ENCODE results near the gene FER.
"Not testable (repeated sequence)": the region's sequence is repeated elsewhere in the genome, so short reads cannot be mapped to it uniquely, and the experiment has no call there.

The FER gene

DNA sequence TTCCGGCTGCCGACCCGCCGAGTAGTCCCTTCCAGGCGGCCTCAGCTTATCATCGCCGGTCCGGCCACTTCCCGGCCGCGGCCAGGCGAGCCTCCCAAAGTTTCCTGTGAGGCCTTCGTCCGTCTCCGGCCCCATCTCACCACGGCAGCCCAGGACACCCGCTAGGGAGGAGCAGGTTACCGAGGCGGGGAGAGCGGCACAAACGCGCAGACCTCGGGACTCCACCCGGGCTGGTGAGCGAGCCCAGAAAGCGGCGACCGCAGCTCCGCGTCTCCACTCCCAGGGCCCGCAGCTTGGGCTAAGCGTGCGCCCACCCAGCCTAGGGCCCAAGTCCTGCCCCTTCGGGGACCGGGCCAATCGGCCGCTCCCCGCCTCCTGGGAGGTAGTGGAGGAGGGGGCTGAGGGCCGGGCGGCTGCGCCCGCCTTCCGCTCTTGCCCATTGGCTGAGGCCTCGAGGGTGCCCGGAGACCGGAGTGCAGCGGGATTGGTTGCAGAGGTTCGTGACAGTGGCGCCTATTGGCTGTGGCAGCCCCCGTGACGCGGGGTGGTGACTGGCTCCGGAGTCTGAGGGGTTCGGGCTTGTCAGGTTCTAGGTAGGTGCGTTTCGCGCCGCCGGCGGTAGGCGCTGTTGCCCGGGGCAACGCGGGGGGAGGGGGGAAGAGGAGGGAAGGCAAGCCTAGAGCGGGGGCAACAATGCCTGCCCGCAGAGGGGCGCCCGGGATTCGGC is 867 bp downstream of the FER start:
- DNase-seq = peak; percentile 99

DNA sequence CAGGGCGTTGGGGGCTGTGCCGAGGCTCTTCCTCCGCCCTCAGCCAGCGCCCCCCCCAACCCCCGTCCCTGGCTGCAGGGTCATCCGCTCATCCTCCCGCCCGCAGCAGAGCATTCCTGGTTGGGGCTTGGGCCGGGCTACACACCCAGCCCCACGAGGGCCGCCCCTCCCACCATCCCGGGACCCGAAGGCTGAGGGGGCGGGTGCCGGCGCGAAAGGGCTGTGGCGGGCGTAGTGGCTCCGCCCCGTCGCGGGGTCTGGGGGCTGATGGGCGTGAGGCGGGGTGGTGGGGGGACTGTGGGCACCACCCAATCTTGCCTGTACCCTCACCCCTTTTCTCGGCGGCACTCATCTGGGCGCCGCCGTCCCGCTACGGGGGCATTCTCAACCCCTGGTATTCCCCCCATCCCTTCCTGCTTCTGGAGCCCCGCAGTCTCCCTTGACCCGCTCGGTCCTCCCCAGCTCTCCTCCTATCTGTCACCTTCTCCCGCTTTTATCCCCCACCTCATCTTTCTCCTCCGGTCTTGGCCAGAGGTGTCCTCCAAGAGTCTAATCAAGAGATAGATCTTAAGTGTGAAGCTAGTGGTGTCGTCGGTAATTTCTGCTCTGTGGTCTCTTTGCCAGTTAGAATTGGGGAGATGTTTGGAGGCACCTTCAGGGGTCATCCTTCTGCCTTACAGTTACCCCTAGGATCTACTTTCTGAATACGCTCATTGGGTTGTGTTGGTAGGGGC is 1.6 kb downstream of the FER start:
- DNase-seq = peak; percentile 72

DNA sequence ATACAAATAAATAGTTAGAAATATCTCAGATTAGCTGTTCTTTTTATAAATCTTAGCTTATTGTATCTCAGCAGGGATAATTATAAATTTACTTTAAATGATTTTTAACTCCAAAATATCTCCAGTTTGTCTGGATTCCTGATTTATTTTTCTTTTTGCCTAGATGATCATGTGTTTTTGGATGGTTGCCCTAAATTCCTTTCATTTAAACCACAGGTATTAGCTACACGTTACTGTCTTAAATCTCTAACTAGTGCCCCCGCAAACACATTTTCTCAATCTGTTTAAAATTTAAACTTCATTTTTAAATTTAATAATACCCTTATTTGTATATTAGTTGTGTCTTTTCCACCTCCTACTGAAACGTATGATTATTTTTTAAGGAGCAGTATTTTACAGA is 5.6 kb downstream of the FER start:
- no peak for DNase-seq

DNA sequence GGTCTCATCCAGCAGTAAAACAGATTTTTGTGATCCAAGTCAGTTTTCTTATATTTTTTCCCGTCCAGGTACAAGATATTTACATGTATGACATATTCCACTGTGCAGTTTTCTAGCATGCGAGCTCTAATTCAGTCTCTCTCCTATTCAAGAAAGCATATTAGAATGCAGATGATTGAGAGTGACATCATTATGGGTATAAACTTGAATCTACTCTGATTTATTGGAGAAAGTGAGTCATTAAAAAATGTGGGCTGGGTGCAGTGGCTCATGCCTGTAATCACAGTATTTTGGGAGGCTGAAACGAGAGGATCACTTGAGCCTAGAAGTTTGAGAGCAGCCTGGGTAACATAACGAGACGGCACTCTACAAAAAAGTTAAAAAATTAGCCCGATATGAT is 6.2 kb downstream of the FER start:
- no peak for DNase-seq

DNA sequence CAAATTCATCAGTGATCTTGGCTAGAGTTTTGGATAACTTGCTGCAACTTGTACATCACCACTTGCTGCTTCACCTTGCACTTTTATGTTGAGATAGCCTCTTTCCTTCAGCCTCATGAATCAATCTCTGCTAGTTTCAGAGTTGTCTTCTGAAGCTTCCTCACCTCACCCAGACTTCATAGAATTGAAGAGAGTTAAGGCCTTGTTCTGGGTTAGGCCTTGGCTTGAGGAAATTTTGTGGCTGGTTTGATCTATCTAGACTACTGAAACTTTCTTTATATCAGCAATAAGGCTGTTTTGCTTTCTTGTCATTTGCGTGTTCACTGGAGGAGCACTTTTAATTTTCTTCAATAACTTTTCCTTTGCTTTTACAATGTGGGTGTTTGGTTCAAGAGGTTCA is 12.8 kb downstream of the FER start:
- no peak for DNase-seq

DNA sequence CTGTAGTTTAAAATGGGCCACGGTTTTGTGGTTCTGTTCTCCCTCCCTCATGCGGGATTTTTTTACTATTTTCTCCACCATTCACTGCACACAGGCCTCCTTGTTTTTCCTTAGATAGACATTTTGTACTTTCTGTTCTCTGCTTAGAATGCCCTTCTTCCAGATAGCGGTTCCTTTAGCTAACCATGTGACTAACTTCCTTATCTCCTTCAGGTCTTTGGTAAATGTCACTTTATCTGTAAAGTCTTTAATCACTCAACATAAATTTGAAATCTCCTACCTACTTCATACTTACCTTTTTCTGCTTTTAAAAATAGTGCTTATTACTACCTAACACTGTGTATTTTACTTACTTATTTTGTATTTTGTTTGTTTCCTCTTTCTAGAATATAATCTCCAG is 15.0 kb downstream of the FER start:
- no peak for DNase-seq

DNA sequence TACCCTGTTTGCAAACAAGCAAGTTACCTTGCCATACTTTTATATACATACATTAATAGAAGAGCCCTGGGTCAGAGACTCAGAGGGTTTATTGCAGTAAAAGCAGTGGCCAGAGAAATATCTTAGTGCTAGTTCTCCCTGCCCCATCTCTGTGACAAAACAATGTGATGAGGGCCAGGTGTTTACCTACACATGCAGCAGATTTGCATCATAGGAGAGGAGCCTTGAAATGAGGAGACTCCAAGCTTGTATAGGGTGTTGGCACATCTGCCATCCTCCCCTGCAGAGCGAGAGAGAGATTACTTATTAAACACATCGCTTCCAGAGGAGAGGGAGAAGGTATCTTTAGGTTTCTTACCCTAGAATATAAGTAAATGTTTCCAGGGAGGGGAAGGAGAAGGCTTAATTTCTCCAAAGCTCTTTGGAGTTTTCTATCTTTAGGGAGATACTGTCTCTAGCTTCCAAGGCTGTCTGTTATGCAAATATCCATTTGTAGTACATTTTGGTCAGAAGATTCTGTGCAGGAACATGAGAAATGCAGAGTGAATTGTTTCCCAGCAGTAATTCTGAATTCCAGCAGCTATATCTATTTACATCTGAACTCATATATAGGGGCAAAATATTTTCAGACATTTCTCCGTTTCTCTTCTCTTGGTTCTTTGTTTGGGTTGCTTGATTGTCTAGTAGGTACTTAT is 15.7 kb downstream of the FER start:
- DNase-seq = peak; percentile 44

DNA sequence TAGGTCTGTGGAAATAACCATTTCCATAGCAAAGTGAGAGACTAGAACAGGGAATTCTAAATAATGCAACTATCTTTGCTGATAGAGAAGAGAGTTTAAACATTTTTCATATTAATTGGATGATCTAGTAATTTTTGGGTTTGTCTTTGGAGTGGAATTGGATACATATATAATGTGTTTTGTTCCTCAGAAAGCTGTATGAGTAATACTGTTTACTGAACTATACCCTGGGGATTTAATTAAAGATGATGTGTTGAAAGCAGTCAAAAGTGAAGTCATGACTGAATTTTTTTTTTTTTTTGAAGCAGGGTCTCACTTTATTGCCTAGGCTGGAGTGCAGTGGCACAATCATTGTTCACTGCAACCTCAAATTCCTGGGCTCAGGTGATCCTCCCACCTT is 17.9 kb downstream of the FER start:
- DNase-seq = peak; percentile 59

DNA sequence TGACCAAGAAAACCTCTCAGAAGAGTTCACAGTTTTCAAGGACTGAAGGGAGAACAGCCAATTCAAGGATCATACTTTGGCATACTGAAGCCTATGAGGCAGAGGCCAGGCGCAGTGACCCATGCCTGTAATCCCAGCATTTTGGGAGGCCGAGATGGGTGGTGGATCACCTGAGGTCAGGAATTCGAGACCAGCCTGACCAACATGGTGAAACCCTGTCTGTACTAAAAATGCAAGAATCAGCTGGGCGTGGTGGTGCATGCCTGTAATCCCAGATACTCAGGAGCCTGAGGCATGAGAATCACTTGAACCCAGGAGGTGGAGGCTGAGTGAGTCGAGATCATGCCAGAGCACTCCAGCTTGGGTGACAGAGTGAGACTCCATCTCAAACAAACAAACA is 19.2 kb downstream of the FER start:
- not testable (repeated sequence) for DNase-seq

DNA sequence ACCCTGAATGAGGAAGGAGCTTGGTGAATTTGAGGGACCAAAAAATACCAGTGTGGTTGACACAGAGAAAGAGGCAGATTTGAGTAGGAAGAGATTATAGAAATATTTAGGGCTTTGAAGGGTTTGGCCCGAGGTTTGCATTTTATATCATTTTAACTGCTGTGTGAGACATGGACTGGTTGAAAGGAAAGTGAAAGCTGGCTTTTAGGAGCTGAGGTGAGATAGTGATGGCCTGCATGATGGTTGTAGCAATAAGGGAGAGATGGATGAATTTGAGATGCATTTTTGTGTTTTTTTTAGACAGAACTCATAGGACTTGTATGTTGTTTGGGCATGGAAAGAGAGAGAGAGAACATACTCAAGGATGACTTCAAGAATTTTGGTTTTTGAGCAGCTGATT is 21.7 kb downstream of the FER start:
- DNase-seq = no peak

DNA sequence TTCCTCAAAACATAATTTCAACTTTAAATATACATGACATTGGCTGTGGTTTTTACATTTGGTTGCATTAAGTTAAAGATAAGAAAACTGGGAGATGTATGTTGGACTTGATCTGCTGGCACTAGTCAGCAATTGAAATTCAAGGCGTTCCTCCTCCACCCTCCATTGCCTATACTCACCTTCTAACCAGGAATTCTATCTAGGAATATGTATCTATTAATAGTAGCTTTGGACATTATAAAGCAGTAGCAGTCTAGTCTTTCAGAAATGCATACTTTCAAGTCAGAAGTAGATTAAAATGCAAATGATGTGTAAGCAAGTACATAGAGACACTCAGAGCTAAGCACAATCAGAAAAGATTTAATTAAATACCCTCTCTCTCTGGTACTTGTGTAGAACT is 24.9 kb downstream of the FER start:
- DNase-seq = no peak

DNA sequence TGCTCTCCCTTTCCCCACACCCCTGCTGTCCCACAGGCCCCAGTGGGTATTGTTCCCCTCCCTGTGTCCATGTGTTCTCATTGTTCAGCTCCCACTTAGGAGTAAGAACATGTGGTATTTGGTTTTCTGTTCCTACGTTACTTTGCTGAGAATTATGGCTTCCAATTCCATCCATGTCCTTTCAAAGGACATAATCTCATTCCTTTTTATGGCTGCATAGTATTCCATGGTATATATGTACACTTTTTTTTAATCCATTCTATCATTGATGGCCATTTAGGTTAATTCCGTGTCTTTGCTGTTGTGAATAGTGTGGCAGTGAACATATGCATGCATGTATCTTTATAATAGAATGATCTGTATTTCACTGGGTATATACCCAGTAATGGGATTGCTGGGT is 25.6 kb downstream of the FER start:
- DNase-seq = no peak

DNA sequence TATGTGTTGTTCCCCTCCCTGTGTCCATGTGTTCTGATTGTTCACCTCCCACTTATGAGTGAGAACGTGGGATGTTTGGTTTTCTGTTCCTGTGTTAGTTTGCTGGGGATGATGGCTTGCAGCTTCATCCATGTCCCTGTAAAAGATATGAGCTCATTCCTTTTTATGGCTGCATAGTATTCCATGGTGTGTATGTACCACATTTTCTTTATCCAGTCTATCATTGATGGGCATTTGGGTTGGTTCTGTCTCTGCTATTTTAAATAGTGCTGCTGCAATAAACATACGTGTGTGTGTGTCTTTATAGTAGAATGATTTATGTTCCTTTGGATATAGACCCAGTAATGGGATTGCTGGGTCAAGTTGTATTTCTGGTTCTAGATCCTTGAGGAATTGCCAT is 26.4 kb downstream of the FER start:
- DNase-seq = not testable (repeated sequence)

DNA sequence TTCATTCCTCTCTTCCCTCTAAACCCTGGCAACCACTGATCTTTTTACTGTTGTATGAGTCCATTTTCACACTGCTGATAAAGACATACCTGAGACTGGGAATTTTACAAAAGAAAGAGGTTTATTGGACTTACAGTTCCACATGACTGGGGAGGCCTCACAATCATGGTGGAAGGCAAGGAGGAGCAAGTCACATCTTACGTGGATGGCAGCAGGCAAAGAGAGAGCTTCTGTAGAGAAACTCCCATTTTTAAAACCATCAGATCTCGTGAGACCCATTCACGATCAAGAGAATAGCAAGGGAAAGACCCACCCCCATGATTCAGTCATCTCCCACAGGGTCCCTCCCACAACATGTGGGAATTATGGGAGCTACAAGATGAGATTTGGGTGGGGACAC is 29.9 kb downstream of the FER start:
- DNase-seq = not testable (repeated sequence)

DNA sequence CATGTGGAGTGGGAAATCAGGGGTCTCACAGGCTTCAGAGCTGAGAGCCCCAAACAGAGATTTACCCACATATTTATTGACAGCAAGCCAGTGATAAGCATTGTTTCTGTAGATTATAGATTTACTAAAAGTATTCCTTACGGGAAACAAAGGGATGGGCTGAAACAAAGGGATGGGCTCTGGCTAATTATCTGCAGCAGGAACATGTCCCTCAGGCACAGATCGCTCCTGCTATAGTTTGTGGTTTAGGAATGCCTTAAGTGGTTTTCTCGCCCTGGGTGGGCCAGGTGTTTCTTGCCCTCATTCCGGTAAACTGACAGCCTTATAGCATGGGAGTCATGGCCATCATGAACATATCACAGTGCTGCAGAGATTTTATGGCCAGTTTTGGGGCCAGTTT is 36.9 kb downstream of the FER start:
- not testable (repeated sequence) for DNase-seq

DNA sequence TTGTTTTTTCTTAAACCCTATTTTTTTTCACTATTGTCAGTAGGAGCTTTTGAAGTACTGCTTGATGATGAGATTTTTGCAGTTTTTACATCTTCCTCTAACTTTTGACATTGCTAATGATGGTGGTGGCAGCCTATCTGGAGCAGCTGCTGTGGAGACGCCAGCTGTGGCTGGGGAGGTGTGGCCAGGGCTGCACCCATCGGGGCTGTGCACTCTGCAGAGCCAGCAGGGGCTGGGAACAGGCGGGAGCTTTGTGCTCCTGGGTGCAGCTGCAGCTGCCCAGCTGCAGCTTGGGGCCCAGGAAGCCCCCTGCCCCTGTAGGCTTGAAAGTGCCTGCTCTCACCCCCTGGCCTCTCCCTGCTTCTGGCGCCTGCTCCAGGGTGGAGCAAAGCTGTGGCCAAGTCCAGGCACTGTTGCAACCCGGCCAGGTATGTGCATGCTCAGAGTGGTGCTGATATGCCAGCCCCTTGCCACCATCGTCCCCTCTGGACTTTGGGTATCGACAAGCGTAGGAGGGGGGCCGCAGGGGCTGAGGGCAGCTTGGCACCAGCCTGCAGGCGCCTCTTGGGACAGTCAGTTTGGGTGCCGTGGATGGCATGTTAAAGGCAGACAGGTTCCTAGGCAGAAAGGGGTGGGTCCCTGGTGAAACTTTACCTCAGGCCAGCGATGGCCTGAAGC is 39.2 kb downstream of the FER start:
- DNase-seq = no peak

DNA sequence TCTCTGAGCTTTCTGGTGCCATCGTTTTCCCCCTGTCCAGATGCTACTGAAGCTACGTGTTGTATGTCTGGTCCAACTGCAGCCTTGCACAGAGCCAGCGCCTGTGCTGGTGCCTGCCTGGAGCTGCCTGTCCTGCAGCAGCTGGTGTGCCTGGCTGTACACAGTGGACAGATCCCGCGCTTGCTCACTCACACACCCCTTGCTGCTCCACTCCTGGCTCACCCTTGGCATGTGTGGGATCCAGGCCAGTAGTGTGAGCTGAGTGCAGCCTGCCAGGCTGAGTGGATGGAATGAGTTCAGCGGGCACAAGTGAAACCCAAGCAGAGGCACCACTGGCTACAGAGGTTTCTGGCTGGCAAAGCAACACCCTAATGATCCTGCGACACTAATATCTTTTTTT is 40.4 kb downstream of the FER start:
- no peak for DNase-seq

DNA sequence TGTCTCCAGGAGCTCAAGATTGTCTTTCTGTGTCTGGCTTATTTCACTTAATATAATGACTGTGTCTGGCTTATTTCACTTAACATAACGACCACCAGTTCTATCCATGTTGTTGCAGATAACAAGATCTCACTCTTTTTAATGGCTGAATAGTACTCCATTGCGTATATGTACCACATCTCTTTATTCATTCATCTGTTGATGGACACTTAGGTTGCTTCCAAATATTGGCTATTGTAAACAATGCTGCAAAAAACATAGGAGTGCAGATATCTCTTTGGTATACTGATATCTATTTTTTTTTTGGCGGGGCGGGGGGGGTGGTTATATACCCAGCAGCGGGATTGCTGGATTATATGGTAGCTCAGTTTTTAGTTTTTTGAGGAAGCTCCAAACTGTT is 45.5 kb downstream of the FER start:
- DNase-seq = no peak

DNA sequence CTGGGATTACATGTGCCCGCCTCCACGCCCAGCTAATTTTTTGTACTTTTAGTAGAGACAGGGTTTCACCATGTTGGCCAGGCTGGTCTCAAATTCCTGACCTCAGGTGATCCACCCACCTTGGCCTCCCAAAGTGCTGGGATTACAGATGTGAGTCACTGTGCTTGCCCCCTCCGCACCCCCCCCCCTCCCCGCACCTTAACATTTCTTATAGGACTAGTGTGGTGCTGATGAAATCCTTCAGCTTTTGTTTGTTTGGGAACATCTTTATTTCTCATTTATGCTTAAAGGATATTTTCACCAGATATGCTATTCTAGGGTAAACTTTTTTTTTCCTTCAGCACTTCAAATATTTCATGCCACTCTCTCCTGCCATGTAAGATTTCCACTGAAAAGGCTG is 46.7 kb downstream of the FER start:
- DNase-seq = not testable (repeated sequence)

DNA sequence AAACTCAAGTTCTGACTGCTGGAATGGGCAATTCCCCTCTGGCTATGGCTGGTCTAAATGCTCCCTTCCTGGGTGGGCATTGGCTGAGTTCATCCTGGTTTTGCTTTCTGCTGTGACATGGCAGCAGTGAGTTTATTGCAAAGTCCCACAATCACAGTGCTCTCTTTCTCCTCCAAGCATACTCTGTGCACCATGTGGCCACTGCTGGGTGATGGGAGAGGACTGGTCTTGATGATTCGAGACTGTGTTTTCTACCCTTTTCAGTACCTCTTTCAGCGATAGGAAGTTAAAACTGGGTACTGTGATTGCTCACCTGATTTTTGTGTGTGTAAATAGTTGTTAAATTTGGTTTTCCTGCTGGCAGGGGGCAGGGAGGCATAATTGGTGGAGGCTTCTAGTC is 49.7 kb downstream of the FER start:
- no peak for DNase-seq

DNA sequence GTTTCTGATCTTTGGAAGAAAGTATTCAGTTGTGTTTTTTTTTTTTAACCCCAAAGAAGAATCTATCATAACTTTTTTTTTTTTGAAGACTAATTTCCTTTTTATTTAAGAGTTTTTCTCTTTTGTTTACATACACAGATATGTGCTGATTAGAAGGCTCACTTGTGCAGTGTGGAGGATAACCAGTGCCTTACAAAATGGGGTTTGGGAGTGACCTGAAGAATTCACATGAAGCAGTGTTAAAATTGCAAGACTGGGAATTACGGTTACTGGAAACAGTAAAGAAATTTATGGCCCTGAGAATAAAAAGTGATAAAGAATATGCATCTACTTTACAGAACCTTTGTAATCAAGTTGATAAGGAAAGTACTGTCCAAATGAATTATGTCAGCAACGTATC is 50.3 kb downstream of the FER start:
- no peak for DNase-seq

DNA sequence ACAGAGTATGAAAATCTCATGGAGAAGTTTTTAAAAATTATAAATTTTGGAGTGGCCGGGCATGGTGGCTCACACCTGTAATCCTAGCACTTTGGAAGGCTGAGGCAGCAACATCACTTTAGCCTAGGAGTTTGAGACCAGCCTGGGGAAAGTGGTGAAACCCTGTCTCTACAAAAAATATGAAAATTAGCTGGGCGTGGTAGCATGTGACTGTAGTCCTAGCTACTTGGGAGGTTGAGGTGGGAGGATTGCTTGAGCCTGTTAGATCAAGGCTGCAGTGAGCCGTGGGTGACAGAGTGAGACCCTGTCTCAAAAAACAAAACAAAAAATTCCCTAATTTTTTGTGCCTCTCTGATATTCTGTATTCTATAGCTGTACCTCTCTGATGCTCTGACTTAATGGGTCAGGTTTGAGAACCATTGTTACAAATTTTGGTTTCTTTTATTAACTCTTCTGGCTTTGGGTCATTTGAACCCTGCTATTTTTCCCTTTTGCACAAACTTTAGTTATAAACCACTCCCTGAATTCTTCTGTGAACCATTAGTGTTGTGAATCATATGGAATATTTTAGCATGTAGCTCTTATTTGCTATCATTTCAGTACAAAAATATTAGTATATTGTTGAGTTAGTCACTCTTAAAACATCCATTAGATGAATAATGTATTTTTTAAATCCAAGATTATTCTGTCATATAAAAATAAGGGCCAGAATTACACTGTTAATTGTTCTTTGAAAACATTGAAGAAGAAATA is 51.0 kb downstream of the FER start:
- DNase-seq = no peak

DNA sequence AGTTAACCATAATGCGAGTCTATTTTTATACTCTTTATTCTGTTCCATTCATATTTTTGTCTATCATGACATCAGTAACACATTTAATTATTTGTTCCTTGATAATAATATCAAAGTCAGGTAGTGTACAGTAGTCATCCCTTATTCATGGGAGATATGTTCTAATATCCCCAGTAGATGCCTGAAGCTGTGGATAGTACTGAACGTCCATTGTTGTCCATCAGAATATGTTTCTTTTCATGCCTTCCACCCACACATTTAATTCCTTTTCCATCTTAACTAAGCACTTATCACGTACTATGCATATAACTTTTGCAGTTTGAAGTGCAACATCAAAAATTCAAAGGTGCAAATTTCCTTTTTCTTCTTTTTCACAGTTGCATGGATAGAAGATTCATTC is 53.6 kb downstream of the FER start:
- no peak for DNase-seq

Data from NCI-H69 (cell line).